Nephron progenitor cell (in vitro differentiated cells): ENCODE measurements around the gene GUCY1A1.
"Not testable (repeated sequence)": the region's sequence is repeated elsewhere in the genome, so short reads cannot be mapped to it uniquely, and the experiment has no call there.

Experiments used
- DNase-seq: peaks from one replicate; pipeline ENCODE4 v3.0.0; 2021
- H3K27ac Mint-ChIP-seq: 2 replicates; pipeline ENCODE4 v1.8.0; 2021; ENCODE audit warnings: mild to moderate bottlenecking, moderate library complexity, mixed read lengths
- H3K27me3 Mint-ChIP-seq: 2 replicates; pipeline ENCODE4 v1.8.0; 2021; ENCODE audit warnings: mild to moderate bottlenecking, low read depth, mixed read lengths; ENCODE audit not compliant: poor library complexity
- H3K36me3 Mint-ChIP-seq: 2 replicates; pipeline ENCODE4 v1.8.0; 2021; ENCODE audit warnings: low read depth, mixed read lengths
- H3K4me1 Mint-ChIP-seq: 2 replicates; pipeline ENCODE4 v1.8.0; 2021; ENCODE audit warnings: mixed read lengths
- H3K4me3 Mint-ChIP-seq: 2 replicates; pipeline ENCODE4 v1.8.0; 2021; ENCODE audit warnings: mild to moderate bottlenecking, moderate library complexity, mixed read lengths
- H3K9me3 Mint-ChIP-seq: 2 replicates; pipeline ENCODE4 v1.8.0; 2021; ENCODE audit warnings: mild to moderate bottlenecking, moderate library complexity, mixed read lengths
- TF ChIP-seq, protein P1 (sequence below): fragments of 200-600 bp; sonication (generic); IDR thresholded peaks from 2 replicates; pipeline ENCODE4 v1.5.0; 2021; ENCODE audit warnings: antibody characterized with exemption

GUCY1A1 gene

DNA sequence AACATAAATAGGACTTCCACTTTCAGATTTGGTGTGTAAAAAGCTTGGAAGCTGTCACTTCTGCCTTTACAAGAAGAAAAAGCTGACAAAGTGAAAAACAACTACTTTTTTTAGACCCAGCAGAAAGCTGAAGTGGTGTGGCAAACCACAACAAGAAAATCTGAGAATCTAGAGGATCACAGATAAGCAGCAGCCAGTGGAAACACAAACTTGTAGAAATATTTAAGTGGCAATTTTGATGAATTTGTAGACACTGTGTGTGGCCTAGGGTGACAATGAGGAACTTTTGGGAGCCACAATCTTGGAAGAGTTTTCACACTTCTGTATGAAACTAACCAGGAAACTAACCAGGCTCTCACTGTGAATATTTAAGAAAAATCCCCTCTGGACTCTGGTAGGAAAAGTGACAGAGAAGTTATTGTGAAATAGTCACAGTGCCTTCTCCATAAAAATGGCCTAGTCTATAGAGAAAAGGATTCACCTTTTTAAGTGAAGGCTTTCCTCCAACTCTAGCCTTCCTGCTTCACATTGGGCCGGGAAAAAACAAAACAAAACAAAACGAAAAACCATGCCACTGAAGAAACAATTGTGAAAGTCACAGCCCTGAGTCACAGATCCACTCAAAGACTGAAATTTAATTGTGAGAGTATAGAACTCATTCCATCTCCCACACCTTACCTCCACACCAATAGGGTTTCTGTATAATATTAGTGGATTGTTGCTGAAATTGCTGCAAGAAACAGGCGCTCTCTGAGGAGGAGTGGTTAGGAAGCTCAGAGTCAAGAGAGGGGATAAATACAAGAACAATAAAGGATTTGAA is 26.7 kb upstream of the GUCY1A1 start:
- Mint-ChIP-seq H3K27me3 (peaks cover 3% of the 10 kb centered on the region), H3K27ac (peak overlapping the region; percentile 2), H3K4me1 (no peaks in the 10 kb centered on the region), H3K9me3 (peaks cover 2% of the 10 kb centered on the region), H3K36me3 (no peaks in the 10 kb centered on the region), H3K4me3 (no peak overlapping the region)
- TF ChIP-seq, protein P1, sequence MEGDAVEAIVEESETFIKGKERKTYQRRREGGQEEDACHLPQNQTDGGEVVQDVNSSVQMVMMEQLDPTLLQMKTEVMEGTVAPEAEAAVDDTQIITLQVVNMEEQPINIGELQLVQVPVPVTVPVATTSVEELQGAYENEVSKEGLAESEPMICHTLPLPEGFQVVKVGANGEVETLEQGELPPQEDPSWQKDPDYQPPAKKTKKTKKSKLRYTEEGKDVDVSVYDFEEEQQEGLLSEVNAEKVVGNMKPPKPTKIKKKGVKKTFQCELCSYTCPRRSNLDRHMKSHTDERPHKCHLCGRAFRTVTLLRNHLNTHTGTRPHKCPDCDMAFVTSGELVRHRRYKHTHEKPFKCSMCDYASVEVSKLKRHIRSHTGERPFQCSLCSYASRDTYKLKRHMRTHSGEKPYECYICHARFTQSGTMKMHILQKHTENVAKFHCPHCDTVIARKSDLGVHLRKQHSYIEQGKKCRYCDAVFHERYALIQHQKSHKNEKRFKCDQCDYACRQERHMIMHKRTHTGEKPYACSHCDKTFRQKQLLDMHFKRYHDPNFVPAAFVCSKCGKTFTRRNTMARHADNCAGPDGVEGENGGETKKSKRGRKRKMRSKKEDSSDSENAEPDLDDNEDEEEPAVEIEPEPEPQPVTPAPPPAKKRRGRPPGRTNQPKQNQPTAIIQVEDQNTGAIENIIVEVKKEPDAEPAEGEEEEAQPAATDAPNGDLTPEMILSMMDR = no peak
- no peak for DNase-seq

DNA sequence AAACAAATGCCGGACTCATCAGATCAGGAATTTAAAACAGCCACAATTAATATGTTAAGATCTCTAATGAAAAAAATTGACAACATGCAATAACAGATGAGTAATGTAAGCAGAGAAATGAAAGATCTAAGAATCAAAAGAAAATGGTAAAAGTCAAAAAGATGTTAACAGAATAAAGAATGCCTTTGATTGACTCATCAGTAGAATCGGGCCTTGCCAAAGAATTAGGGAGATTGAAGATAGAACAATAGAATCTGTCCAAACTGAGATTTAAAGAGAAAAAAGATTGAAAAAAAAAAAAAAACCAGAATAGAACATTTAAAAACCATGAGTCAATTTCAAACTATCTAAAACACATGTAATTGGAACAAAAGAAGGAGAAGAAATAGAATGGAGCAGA is 25.9 kb upstream of the GUCY1A1 start:
- H3K9me3 Mint-ChIP-seq = no peaks in the 10 kb centered on the region
- H3K4me3 Mint-ChIP-seq = no peak overlapping the region
- no peak overlapping the region for H3K27ac Mint-ChIP-seq
- TF ChIP-seq, protein P1 = no peak
- peaks cover 3% of the 10 kb centered on the region for H3K27me3 Mint-ChIP-seq
- H3K36me3 Mint-ChIP-seq = no peaks in the 10 kb centered on the region
- no peaks in the 10 kb centered on the region for H3K4me1 Mint-ChIP-seq
- no peak for DNase-seq

DNA sequence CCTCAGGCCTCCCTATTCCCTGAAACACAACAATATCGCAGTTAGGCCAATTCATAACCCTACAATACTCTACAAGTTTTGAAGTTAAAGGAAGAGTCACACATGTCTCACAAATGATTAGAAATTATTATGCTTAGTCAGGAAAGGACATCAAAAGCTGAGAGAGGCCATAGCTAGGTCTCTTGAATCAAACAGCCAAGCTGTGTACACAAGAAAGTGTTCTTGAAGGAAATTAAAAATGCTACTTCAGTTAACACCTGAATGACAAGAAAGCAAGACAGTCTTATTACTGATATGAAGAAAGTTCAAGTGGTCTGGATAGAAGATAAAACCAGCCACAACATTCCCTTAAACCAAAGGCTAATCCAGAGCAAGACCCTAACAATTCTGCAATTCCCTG is 23.6 kb upstream of the GUCY1A1 start:
- DNase-seq = no peak
- no peaks in the 10 kb centered on the region for H3K9me3 Mint-ChIP-seq
- no peak overlapping the region for H3K27ac Mint-ChIP-seq
- H3K36me3 Mint-ChIP-seq = no peaks in the 10 kb centered on the region
- H3K27me3 Mint-ChIP-seq = no peaks in the 10 kb centered on the region
- H3K4me3 Mint-ChIP-seq = no peak overlapping the region
- no peaks in the 10 kb centered on the region for H3K4me1 Mint-ChIP-seq
- TF ChIP-seq, protein P1 = no peak

DNA sequence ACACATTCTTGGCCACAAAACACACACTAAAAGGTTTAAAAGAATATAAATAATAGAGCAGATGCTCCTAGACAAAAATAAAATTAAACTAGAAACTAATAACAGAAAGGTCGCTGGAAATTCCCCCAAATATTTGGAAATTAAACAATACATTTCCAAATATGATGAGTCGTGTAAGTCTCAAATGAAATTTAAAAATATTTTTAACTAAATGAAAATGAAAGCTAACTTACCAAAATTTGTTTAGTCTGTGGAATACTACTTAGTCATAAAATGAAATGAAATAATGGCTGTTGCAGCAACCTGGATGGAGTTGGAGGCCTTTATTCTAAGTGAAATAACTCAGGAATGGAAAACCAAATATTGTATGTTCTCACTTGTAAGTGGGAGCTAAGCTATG is 20.6 kb upstream of the GUCY1A1 start:
- no peaks in the 10 kb centered on the region for H3K4me1 Mint-ChIP-seq

DNA sequence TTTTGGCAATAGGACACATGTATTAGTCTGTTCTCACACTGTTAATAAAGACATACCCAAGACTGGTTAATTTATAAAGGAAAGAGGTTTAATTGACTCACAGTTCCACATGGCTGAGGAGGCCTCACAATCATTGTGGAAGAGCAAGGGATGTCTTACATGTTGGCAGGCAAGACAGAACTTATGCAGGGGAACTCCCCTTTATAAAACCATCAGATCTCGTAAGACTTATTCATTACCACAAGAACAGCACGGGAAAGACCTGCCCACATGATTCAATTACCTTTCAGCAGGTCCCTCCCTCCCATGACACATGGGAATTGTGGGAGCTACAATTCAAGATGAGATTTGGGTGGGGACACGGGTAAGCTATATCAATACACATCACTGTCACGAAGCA is 15.9 kb upstream of the GUCY1A1 start:
- not testable (repeated sequence) for H3K4me3 Mint-ChIP-seq, DNase-seq, H3K36me3 Mint-ChIP-seq, H3K4me1 Mint-ChIP-seq, H3K27ac Mint-ChIP-seq, H3K9me3 Mint-ChIP-seq, H3K27me3 Mint-ChIP-seq

More for the DNA sequence above, 20.6 kb upstream of the GUCY1A1 start:
- Mint-ChIP-seq H3K9me3 (no peaks in the 10 kb centered on the region), H3K36me3 (no peaks in the 10 kb centered on the region), H3K4me3 (no peak overlapping the region), H3K27ac (no peak overlapping the region), H3K27me3 (peaks cover 2% of the 10 kb centered on the region)
- TF ChIP-seq, protein P1 = no peak
- DNase-seq = no peak

DNA sequence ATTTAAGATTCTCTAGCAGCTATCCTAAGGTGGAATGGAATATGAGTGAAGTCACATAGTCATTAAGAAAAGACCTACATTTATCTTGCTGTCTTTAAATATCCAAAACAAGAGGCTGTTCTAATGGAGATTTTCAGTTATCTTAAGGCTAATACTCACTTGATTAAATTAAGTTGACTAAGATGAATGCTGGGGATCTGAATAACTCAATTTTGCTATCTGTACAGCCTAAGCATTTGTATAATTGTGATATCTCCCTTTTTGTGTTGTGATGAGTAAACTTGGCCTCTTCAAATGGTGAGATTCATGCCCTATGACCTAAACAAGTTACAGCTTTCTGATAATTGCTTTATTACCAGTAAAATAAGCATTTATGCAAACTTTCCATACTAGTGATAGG is 13.6 kb upstream of the GUCY1A1 start:
- H3K4me3 Mint-ChIP-seq = no peak overlapping the region
- H3K27me3 Mint-ChIP-seq = peaks cover 6% of the 10 kb centered on the region
- H3K27ac Mint-ChIP-seq = no peak overlapping the region
- H3K9me3 Mint-ChIP-seq = peaks cover 17% of the 10 kb centered on the region
- H3K36me3 Mint-ChIP-seq = no peaks in the 10 kb centered on the region
- TF ChIP-seq, protein P1 = no peak
- H3K4me1 Mint-ChIP-seq = no peaks in the 10 kb centered on the region
- no peak for DNase-seq
